ENCODE results near the gene CHD2.

The CHD2 gene

DNA sequence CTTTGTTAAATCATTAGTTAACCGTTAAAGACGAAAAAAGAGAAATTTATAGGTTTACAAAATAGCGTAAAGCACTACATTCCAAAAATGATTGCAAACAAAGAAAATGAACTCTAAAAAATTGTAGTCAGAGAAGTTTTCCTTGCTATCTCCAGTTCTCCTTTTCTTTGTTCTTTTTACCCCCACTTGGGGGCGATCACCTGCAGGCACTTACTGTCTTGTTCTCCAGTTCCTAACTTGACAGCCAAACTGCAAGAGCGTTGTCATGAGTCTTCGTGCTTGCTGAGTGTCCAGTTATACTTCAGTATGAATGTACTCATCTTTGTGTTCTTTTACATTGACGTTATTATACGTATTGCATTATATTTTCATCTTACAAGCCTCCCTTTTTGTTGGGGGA is 54.5 kb downstream of the CHD2 start:
- in situ Hi-C loops (cut with MboI; ENCODE audit: low sequenced_read_pairs) = no loop called here

DNA sequence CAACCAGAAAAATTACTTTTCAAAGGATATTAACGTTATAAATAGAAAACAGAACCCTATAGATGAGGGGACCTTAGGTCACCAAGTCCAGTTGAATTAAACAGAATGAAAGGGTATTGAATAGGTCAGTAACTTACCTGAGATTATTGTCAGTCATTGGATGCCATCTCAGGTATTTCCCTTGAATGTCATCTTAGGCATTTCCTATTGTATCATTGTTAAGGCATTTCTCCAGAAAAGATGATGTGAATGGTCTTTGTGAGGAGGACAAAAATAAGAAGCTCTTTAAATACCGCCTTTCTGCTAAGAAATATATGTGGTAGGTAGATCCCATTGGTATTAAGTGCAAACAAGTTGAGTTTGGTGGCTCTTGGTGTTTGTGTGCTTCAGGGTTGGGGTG is 55.6 kb downstream of the CHD2 start:
- in situ Hi-C loops (cut with MboI; ENCODE audit: low sequenced_read_pairs) = no loop called here

DNA sequence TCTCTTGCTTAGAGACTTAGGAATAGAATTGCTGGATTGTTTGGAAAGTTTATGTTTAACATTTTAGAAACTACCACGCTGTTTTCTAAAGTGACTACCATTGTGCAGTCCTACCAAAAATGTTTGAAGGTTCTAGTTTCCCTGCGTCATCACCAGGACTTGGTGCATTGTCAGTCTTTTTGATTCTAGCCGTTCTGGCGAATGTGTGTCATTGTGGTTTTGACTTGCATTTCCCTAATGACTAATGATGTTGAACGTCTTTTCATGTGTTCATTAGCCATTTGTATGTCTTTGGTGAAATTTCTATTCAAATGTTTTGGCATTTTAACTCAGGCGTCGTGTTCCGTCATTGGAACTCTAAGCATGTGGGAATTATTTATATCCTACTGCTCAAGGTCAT is 58.0 kb downstream of the CHD2 start:
- in situ Hi-C loops (cut with MboI; ENCODE audit: low sequenced_read_pairs) = no loop called here

DNA sequence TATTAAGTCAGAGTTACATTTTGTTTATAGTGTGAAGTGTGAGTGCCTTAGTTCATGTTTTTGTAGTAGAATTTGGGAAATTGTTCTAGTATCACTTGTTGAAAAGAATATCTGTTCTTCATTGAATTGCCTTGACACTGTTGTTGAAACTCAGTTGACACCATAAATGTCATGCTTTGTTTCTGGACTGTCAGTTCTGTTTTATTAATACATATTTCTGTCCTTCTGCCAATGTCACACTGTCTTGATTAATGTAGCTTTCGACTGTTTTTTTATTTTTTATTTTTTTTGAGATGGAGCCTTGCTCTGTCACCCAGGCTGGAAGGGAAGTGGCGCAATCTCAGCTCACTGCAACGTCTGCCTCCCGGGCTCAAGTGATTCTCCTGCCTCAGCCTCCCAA is 59.1 kb downstream of the CHD2 start:
- in situ Hi-C loops (cut with MboI; ENCODE audit: low sequenced_read_pairs) = no loop called here

DNA sequence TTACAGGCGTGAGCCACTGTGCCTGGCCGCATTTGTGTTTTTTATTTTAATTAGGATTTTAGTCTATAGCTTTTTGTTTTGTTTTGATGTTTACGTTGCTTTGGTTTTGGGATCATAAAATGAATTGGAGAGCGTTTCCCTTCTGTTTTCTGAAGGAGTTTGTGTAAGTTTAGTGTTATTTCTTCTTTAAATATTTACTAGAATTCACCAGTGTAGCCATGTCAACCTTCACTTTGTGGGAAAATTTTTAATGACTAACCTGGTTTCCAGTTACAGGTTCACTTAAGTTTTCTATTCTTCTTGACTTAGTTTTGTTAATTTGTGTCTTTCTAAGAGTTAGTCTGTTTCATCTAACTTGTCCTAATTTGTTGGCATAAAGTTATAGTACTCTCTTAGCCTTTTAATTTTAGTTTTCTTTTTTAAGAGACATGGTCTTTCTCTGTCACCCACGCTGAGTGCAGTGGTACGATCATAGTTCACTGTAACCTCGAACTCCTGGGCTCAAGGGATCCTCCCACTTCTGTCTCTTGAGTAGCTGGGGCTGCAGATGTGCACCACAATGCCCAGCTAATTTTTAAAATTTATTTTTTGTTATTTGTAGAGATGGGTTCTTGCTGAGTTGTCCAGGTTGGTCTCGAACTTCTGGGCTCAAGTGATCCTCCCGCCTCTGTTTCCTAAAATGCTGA is 61.0 kb downstream of the CHD2 start:
- in situ Hi-C loops (cut with MboI; ENCODE audit: low sequenced_read_pairs) = no loop called here

DNA sequence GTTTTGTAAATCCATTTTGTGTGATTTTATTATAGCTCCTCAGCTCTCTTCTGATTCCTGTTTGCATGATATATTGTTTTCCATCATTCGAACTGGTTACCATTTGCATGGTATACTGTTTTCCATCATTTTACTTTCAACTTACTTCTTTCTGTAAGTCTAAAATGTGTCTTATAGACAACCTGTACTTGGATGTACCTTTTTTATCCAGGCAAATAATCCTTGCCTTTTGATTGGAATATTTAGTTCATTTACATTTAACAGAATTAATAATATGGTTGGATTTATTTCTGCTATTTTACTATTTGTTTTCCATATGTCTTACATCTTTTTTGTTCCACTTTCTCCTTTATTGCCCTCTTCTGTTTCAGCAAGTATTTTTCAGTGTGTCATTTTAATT is 62.8 kb downstream of the CHD2 start:
- in situ Hi-C loops (cut with MboI; ENCODE audit: low sequenced_read_pairs) = no loop called here

DNA sequence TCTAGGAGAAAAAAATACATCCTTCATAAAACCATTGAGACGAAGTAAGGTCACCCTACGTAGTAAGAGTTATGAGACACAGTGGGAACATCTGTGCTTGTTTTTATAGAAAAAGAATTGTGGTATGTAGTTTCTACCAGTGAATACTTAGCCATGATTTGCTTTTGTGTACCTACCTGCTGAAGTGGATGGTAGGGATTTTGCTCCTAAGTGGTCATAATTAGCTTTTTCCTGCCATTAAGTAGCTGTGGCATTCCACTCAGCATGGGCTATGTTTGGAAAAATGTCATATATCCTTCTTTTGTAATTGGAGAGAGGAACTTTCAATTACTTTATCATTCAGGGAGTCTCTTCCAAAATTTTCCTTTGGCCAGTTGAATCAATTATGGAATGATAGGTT is 63.7 kb downstream of the CHD2 start:
- in situ Hi-C loops (cut with MboI; ENCODE audit: low sequenced_read_pairs) = no loop called here

DNA sequence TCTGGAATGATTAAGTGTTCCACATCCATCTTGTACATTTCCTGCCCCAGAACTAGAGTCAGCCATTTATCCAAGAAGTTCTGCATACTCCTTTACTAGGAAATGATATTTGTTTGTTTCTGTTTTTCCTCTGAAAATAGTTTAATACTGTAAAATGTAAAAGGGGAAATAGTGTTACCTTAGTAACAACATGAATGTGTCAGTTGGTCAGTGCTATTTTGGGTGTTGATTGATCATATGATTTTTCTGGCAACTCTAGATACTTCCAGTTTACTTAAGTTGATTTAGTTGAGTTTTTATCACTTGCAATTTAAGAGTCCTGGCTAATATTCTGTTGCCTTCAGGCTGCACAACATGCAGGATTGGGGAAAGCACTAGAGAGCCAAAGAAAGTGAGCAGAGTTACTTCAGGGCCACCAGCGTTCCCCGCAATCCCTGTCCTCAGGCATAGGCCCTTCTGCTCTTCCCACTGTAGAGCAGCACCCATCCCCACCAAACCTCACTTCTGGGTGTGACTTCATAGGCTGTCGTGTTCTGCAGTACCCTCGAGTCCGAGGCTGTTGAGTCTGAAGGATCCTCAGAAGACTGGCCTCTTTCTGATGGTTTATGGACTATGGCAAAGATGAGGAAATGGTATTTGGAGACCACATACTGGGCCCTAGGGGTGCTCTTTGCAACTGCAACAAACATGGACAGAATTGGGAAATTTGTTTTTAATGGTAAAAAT is 69.0 kb downstream of the CHD2 start:
- in situ Hi-C loops (cut with MboI; ENCODE audit: low sequenced_read_pairs) = no loop called here

DNA sequence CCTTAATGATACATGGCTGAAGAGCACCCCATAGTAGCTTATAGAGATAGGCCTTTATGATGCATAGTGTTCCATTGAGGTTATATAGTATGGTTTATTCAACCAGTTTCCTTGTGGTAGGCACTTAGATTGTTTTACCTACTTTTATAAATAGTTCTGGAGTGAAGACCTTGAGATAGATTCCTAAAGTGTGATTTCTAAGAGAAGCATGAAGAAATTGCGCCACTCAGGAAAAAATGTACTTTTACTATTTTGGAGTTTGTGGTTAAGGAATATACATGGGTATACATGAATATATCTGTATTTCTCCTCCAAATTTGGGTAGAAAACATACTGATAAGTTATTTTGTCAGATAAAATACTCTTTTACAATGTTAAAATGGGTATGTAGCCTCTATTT is 70.5 kb downstream of the CHD2 start:
- in situ Hi-C loops (cut with MboI; ENCODE audit: low sequenced_read_pairs) = no loop called here

DNA sequence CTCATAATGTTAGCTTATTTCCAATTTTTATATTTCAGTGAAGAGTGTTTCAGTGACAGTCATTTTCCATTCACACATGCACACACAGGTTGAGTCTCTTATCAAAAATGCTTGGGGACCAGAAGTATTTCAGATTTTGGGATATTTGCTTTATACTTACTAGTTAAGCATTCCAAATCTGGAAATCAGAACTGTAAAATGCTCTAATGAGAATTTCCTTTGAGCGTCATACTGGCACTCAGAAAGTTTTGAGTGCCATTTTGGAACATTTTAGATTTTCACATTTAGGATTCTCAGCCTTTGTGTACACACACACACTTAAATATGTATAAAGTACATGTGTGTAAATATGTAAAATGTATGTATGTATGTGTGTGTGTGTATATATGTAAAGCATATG is 71.0 kb downstream of the CHD2 start:
- in situ Hi-C loops (cut with MboI; ENCODE audit: low sequenced_read_pairs) = no loop called here

DNA sequence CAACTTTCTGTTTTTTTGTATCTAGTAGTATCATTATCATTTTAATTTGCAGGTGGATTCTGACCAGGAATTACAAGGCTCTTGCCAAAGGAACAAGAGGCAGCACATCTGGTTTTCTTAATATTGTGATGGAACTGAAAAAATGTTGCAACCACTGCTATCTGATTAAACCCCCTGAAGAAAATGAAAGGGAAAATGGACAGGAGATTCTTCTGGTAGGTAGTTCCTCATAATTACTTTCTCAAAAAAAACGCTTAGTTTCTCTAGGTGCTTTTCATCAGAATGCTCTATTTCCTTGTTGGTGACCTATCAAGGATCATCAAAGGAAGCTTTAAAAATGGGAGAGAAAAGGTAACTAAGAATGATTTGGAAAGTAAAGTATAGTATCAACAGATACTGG is 71.6 kb downstream of the CHD2 start:
- in situ Hi-C loops (cut with MboI; ENCODE audit: low sequenced_read_pairs) = no loop called here

DNA sequence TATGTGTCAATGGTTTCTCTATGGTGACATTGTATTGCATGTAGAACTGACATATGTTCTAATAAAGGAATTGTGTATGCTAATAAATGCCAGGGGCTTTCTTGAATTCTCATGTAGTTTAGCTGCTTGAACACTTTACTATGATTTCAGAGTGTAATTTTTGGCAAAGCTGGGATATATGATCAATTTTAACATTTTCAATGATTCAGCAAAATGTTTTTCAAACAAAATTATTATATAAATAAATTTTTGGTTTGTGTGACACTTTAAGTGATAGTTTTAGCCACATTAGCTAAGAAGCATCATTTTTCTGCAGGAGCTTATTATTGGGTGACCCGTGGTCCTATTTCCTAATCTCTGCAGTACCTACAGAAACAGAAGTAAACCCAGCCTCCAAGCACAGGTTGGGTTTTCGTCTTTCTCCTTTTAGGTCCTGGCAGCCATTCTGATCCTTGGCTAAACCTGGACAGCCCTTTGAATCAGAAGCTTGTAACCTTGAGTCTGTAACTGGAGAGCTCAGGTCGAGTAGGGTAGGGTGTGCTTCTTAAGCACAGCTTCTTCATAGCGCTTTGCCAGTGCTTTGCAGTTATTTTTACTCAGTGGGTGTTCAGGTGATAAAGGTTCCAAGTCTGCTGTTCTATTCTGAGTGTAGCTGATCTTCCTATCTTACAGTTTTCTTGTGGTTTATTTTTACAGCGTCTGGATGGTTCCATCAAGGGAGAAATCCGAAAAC is 74.2 kb downstream of the CHD2 start:
- in situ Hi-C loops (cut with MboI; ENCODE audit: low sequenced_read_pairs) = no loop called here

DNA sequence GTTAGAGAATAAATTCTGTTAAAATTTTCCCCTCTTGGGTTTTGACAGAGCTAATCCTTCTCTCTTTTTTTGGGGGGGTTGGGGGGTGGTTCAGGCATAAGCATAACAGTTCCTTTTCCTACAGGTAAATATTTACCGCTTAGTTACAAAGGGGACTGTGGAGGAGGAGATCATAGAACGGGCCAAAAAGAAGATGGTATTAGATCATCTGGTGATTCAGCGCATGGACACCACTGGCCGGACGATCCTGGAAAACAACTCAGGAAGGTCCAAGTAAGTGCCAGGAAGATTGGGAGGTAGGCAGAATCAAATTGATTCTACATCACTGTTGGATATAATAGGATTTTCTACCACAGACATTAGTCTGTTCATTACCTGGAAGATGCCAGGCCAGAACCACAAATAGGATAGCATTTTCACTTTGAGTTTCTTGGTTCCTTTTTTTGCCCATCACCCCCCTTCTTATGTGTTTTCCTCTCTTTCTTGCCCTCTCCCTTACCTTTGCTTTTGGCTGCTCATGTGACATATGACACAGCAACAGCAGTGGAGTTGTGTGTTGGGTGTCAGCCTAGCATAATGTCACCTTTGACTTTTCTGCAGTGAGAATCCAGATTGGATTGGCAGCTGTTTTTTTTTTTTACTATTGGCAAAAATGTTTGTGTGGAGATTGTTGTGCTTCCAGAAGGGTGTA is 79.0 kb downstream of the CHD2 start:
- in situ Hi-C loops (cut with MboI; ENCODE audit: low sequenced_read_pairs) = no loop called here

DNA sequence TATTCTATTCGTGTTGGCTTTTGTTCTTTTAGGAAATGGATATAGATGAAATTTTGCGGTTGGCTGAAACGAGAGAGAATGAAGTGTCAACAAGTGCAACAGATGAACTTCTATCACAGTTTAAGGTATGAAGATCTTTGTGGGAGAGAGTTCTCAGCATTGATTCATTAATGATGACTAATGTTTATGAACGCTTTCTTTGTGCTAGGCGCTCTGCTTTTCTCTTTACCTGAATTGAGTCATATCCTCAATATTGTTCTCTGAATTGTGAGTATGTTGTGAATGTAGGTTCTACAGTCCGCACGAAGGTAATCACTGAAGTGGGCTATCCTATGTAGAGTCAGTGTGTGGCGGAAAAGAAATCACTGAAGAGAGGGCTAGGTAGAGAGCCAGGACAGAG is 81.2 kb downstream of the CHD2 start:
- in situ Hi-C loops (cut with MboI; ENCODE audit: low sequenced_read_pairs) = no loop called here

DNA sequence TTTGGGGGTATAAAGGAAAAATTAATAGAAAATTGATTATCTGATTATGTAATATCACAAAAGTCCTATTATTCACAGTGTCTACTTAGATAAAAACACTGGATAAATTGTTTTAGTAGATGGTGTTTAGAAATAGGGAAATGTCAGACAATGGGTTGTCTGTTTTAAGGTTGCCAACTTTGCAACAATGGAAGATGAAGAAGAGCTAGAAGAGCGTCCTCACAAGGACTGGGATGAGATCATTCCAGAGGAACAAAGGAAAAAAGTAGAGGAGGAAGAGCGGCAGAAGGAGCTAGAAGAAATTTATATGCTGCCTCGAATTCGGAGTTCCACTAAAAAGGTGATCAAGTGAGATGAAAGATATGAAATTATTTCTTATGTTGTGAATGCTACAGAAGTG is 84.0 kb downstream of the CHD2 start:
- in situ Hi-C loops (cut with MboI; ENCODE audit: low sequenced_read_pairs) = no loop called here

DNA sequence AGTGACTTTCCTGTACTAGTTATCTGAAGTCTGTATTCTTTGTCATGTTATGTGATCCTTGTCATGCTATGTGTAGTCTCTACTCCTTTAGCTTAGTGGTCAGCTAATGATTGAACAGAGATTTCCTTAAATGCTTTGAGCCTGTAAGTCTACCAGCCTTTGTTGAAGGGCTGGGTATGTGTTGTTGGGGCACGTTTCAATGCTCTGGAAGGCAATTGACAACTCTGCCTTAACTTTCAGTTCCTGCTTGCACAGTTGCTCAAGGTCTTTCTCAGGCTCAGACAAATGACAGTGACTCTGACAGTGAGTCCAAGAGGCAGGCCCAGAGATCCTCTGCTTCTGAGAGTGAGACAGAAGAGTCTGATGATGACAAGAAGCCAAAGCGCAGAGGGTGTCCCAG is 89.3 kb downstream of the CHD2 start:
- in situ Hi-C loops (cut with MboI; ENCODE audit: low sequenced_read_pairs) = no loop called here

DNA sequence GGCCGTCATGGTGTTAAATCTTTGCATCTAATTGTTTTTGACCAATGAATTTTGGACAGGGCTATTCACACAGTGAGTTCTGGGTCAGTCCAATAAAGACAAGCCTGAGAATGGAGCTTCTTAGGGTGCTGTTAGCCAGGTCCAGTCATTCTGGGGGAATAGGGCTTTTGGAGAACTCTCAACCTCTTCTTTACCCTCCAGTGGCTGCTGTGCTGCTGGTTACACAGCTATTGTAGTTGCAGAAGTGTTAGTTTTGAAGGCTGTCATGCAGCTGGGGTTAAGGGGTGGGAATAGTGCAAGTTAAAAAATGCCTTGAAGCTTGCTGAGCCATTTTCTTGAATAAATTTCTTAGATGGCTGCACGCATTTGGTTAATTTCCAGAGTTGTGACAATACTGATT is 89.9 kb downstream of the CHD2 start:
- in situ Hi-C loops (cut with MboI; ENCODE audit: low sequenced_read_pairs) = no loop called here

DNA sequence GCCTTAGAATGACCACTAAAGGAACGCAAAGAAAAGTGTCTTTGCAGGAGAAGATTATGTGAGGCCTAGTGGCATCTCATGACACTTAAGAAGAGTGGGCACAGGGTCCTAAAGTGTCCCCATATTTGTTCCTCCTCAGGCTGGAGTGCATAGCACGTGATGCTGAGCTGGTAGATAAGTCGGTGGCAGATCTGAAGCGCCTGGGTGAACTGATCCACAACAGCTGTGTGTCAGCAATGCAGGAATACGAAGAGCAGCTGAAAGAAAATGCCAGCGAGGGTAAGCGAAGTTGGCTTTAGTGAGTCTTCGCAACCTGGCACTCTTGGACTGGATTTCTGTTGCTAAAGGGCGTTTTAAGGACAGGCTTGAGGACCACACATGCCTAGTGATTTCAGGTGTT is 92.6 kb downstream of the CHD2 start:
- in situ Hi-C loops (cut with MboI; ENCODE audit: low sequenced_read_pairs) = no loop called here

DNA sequence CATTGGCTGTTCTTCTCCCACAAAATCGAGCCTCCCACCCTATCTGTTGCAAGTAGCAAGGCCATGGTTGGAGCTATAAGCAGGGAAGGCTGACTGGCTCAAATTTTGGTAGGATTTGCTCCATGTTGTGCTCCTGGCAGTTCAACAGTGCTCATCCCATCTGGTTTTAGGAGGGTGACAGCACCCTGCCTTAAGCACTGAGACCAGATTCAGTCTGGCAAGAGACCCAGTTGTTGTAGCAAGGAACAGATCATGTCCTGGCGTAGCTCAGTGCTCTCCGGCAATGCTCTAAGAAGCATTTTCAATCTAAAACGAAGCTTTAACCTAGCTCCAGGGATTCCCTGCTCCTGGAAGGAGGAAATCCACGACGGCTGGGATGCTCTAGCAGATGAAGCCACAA is 97.7 kb downstream of the CHD2 start:
- in situ Hi-C loops (cut with MboI; ENCODE audit: low sequenced_read_pairs) = no loop called here

DNA sequence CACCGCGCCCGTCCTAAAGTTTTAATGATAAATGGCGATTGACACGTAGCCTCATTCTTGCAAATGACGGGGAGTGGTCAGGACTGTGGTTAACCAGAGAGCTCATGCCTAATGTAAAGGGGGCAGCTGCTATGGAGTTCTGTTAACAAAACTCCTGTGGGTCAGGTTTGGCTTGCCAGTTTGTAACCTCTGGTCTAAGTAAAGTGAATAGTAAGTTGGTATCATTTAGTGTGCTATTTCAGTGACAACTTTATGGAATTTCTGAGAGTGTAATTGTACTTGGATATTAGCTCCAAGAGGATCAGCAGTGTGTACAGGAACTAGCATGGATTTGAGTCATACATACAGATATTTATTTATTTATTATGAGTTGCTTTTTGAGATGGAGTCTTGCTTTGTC is 101.0 kb downstream of the CHD2 start:
- in situ Hi-C loops (cut with MboI; ENCODE audit: low sequenced_read_pairs) = no loop called here

DNA sequence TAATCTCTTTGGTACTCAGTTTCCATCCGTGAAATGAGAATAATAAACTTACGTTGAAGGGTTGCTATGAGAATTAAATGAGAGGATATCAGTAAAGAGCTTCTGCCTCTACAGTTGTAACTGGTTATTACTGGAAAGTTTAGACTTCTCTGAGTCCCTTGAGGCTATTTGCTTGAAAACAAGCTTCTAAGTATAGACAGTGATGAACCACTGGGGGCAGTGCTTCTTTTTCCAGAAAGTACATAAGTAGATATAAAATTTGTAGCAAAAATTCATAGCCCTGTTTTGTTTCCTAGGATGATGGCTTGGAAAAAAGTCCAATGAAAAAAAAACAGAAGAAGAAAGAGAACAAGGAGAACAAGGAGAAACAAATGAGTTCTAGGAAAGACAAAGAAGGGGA is 101.8 kb downstream of the CHD2 start:
- in situ Hi-C loops (cut with MboI; ENCODE audit: low sequenced_read_pairs) = no loop called here

DNA sequence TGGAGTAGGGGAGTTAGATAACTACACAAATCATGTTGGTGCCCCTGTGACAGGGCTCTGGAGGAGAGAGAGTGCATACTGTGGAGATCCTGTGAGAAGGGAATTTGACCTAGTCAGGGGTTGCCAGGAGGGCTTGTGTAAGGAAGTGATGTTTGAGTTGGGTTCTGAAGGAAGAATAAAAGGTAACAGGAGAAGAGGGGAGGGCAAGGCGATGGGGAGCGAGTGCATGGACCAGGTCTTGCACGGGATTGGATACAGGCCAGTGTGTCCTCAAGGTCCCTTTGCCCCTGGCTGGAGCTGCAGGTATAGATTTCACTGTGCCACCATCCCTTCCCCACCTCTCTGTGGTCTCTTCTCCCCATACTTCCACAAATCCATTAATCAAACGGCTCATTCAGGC is 105.0 kb downstream of the CHD2 start:
- in situ Hi-C loops (cut with MboI; ENCODE audit: low sequenced_read_pairs) = no loop called here
